K562 (cell line): ENCODE measurements around the gene GMEB1. TPM values are rescaled to one million over a fixed set of nuclear protein-coding genes. Genes with fewer than 3 reads are reported as not detected.
A peak's percentile ranks its signal among the peaks of the same experiment; 100 is the strongest.

Source experiments
- BRD4 ChIP-seq: fragments of 200-600 bp; sonication (generic); IDR thresholded peaks from 2 replicates; pipeline ENCODE4 v1.6.1; 2017; ENCODE audit warnings: inconsistent platforms
- CBFB ChIP-seq: sonication (generic); formaldehyde crosslinking; IDR thresholded peaks from 2 replicates; pipeline ENCODE4 v1.4.0; 2020; ENCODE audit warnings: mild to moderate bottlenecking, missing genetic modification reagents
- GABPA ChIP-seq: fragments of 200-800 bp; sonication (Bioruptor generic); conservative IDR thresholded peaks from 2 replicates; pipeline ENCODE4 v1.6.1; 2016; ENCODE audit warnings: low read depth, missing genetic modification characterization, missing compliant biosample characterization
- GTF2F1 ChIP-seq: IDR thresholded peaks from 2 replicates; pipeline ENCODE4 v1.6.1; 2011; ENCODE audit warnings: low read depth, low read length, improper control_type of control experiment
- HMG20B ChIP-seq: fragments of 250-450 bp; sonication (Bioruptor Pico); IDR thresholded peaks from 2 replicates; pipeline ENCODE4 v1.5.0; 2021; ENCODE audit warnings: mild to moderate bottlenecking
- NFATC3 ChIP-seq: fragments of 450-650 bp; IDR thresholded peaks from 2 replicates; pipeline ENCODE4 v1.6.1; 2017; ENCODE audit warnings: mild to moderate bottlenecking
- NFIX ChIP-seq: fragments of 250-450 bp; sonication (Bioruptor Pico); IDR thresholded peaks from 2 replicates; pipeline ENCODE4 v1.4.0; 2020; ENCODE audit warnings: low read depth, mild to moderate bottlenecking, moderate library complexity
- PHF8 ChIP-seq: fragments of 200-600 bp; sonication (generic); IDR thresholded peaks from 2 replicates; pipeline ENCODE4 v1.6.1; 2012; ENCODE audit warnings: mixed run types, mild to moderate bottlenecking, inconsistent platforms, low read length, moderate library complexity, borderline replicate concordance
- ZNF143 ChIP-seq: sonication (generic); formaldehyde crosslinking; IDR thresholded peaks from 2 replicates; pipeline ENCODE4 v1.9.0; 2022; ENCODE audit warnings: mild to moderate bottlenecking, missing genetic modification reagents
- ZNF175 ChIP-seq: fragments of 200-800 bp; sonication (Bioruptor generic); IDR thresholded peaks from 2 replicates; pipeline ENCODE4 v1.6.1; 2016; ENCODE audit warnings: low read depth, mild to moderate bottlenecking, missing genetic modification characterization, missing compliant biosample characterization
- ZNF24 ChIP-seq: fragments of 450-650 bp; IDR thresholded peaks from 2 replicates; pipeline ENCODE4 v1.6.1; 2016
- polyA plus RNA-seq, 8 experiments: library from polyadenylated mRNA; depleted of rRNA in 4 of 8; stranded (reverse) in 5 of 8; unstranded in 3 of 8; fragments of >200 nt; fragmentation: Nextera tagmentation in 2 of 8; fragmentation: Illumina TruSeq in 1 of 8; extraction: Ambion mirVana in 2 of 8; extraction: Trizol in 1 of 8; gene quantifications; 2 replicates each; pipeline versions ENCODE4 v1.2.1 to v1.2.3, GENCODE V29; 2011 to 2014; ENCODE audit warnings: inconsistent platforms in 1 of 8, missing spikeins in 1 of 8
- total RNA-seq, 7 experiments: library from RNA; depleted of rRNA in 6 of 7; stranded (reverse); fragments of >200 nt in 6 of 7; fragmentation: Illumina TruSeq in 2 of 7; extraction: Trizol in 2 of 7; gene quantifications; 2 replicates each; pipeline versions ENCODE4 v1.2.1 to v1.2.3, GENCODE V29; 2011 to 2021; ENCODE audit warnings: low replicate concordance in 1 of 7
- TF ChIP-seq, protein P1 (sequence below): fragments of 450-650 bp; formaldehyde crosslinking; IDR thresholded peaks from 2 replicates; pipeline ENCODE4 v1.4.0; 2022; ENCODE audit warnings: missing genetic modification characterization
- TF ChIP-seq, protein P2 (sequence below), 2 experiments: IDR thresholded peaks; 2 replicates each; pipeline ENCODE4 v1.6.1; 2012; ENCODE audit warnings: improper control_type of control experiment in 2 of 2, low read depth in 2 of 2, low read length in 2 of 2, borderline replicate concordance in 1 of 2
- TF ChIP-seq, protein P3 (sequence below): fragments of 450-650 bp; IDR thresholded peaks from 2 replicates; pipeline ENCODE4 v1.7.0; 2016; ENCODE audit warnings: borderline replicate concordance
- TF ChIP-seq, protein P4 (sequence below): fragments of 250-450 bp; sonication (Bioruptor Pico); IDR thresholded peaks from 2 replicates; pipeline ENCODE4 v1.4.0; 2020; ENCODE audit warnings: borderline replicate concordance
- TF ChIP-seq, protein P5 (sequence below): fragments of 450-650 bp; IDR thresholded peaks from 2 replicates; pipeline ENCODE4 v1.7.1; 2018; ENCODE audit warnings: mild to moderate bottlenecking, low read depth; ENCODE audit not compliant: partially characterized antibody

GMEB1 gene
- total and polyA plus RNA-seq, 9 of the 15 experiments (the other 6 are each of a cell fraction or from before 2014, with no cell fraction given): 6.6 to 17.5 (median 8.5) TPM

DNA sequence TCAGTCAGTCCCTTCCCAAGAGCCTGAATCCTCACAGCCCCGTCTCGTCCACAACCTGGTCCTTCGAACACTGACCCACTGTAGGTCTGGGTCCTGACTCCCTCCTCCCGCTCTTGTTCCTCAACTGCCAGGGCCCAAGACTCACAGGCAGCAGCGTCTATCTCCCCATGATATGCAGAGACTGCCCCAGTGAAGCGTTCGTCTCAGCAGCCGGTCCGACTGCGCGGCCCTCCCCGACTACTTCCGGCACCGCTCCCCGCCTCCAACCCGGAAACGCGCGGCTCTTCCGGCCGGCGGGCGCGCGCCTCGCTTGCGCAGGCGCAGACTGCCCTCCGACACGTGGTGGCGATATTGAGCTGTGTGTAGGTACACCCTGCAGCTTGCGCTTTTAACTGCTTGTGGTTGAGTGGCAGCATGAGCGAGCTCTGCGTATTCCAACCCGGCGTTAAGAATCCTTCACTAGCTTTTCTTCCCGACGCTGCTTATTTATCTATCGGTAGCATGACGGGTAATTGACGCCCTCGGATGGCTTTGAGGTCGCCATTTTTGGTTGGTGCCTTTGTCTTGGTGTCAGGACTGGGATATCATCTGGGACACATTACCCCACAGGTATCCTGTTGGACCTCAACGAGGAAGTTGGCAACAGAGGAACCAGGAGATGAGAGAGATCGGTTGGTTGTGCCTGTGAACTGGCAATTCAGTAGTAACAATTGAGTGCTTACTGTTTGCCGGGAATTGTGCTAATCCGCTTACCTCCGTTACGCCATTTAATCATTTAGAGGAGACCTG, 25.5 kb upstream of the GMEB1 start, which contains the start of gene TAF12 (continued):
- TF ChIP-seq, protein P1, sequence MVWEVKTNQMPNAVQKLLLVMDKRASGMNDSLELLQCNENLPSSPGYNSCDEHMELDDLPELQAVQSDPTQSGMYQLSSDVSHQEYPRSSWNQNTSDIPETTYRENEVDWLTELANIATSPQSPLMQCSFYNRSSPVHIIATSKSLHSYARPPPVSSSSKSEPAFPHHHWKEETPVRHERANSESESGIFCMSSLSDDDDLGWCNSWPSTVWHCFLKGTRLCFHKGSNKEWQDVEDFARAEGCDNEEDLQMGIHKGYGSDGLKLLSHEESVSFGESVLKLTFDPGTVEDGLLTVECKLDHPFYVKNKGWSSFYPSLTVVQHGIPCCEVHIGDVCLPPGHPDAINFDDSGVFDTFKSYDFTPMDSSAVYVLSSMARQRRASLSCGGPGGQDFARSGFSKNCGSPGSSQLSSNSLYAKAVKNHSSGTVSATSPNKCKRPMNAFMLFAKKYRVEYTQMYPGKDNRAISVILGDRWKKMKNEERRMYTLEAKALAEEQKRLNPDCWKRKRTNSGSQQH (CRISPR knock-in tag): peak; percentile 46; the same call in 1 of the 2 replicates
- TF ChIP-seq PHF8: peak; percentile 98
- TF ChIP-seq GTF2F1: peak; percentile 89; the same call in 1 of the 2 replicates
- TF ChIP-seq NFIX (CRISPR knock-in tag): no peak
- peak; percentile 72; the same call in 1 of the 2 replicates for TF ChIP-seq CBFB (CRISPR knock-in tag)
- TF ChIP-seq, protein P2, sequence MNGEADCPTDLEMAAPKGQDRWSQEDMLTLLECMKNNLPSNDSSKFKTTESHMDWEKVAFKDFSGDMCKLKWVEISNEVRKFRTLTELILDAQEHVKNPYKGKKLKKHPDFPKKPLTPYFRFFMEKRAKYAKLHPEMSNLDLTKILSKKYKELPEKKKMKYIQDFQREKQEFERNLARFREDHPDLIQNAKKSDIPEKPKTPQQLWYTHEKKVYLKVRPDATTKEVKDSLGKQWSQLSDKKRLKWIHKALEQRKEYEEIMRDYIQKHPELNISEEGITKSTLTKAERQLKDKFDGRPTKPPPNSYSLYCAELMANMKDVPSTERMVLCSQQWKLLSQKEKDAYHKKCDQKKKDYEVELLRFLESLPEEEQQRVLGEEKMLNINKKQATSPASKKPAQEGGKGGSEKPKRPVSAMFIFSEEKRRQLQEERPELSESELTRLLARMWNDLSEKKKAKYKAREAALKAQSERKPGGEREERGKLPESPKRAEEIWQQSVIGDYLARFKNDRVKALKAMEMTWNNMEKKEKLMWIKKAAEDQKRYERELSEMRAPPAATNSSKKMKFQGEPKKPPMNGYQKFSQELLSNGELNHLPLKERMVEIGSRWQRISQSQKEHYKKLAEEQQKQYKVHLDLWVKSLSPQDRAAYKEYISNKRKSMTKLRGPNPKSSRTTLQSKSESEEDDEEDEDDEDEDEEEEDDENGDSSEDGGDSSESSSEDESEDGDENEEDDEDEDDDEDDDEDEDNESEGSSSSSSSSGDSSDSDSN (IDR thresholded peaks at IDR 0.05; ENCODE audit: borderline replicate concordance in 1 of 2, low read depth in 2 of 2, low read length in 2 of 2): no peak
- TF ChIP-seq, protein P3, sequence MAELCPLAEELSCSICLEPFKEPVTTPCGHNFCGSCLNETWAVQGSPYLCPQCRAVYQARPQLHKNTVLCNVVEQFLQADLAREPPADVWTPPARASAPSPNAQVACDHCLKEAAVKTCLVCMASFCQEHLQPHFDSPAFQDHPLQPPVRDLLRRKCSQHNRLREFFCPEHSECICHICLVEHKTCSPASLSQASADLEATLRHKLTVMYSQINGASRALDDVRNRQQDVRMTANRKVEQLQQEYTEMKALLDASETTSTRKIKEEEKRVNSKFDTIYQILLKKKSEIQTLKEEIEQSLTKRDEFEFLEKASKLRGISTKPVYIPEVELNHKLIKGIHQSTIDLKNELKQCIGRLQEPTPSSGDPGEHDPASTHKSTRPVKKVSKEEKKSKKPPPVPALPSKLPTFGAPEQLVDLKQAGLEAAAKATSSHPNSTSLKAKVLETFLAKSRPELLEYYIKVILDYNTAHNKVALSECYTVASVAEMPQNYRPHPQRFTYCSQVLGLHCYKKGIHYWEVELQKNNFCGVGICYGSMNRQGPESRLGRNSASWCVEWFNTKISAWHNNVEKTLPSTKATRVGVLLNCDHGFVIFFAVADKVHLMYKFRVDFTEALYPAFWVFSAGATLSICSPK: 0 out of 2 replicates have a peak, but pooled peaks have one; percentile 44
- TF ChIP-seq HMG20B (CRISPR knock-in tag): no peak
- TF ChIP-seq, protein P4, sequence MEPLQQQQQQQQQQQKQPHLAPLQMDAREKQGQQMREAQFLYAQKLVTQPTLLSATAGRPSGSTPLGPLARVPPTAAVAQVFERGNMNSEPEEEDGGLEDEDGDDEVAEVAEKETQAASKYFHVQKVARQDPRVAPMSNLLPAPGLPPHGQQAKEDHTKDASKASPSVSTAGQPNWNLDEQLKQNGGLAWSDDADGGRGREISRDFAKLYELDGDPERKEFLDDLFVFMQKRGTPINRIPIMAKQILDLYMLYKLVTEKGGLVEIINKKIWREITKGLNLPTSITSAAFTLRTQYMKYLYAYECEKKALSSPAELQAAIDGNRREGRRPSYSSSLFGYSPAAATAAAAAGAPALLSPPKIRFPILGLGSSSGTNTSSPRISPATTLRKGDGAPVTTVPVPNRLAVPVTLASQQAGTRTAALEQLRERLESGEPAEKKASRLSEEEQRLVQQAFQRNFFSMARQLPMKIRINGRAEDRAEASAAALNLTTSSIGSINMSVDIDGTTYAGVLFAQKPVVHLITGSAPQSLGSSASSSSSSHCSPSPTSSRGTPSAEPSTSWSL (CRISPR knock-in tag): 0 out of 2 replicates have a peak, but pooled peaks have one; percentile 38
- peak; percentile 95 for TF ChIP-seq BRD4
- TF ChIP-seq ZNF175: 0 out of 2 replicates have a peak, but pooled peaks have one; percentile 61
- peak; percentile 37; the same call in 1 of the 2 replicates for TF ChIP-seq ZNF24
- TF ChIP-seq NFATC3: no peak
- TF ChIP-seq, protein P5, sequence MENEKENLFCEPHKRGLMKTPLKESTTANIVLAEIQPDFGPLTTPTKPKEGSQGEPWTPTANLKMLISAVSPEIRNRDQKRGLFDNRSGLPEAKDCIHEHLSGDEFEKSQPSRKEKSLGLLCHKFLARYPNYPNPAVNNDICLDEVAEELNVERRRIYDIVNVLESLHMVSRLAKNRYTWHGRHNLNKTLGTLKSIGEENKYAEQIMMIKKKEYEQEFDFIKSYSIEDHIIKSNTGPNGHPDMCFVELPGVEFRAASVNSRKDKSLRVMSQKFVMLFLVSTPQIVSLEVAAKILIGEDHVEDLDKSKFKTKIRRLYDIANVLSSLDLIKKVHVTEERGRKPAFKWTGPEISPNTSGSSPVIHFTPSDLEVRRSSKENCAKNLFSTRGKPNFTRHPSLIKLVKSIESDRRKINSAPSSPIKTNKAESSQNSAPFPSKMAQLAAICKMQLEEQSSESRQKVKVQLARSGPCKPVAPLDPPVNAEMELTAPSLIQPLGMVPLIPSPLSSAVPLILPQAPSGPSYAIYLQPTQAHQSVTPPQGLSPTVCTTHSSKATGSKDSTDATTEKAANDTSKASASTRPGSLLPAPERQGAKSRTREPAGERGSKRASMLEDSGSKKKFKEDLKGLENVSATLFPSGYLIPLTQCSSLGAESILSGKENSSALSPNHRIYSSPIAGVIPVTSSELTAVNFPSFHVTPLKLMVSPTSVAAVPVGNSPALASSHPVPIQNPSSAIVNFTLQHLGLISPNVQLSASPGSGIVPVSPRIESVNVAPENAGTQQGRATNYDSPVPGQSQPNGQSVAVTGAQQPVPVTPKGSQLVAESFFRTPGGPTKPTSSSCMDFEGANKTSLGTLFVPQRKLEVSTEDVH: peak; percentile 97
- TF ChIP-seq GABPA (tag): peak; percentile 99
- peak; percentile 51; the same call in 1 of the 2 replicates for TF ChIP-seq ZNF143 (CRISPR knock-in tag)
